GM19463 (cell line): Measurements from ENCODE around the gene METRNL.
"Not testable (repeated sequence)": the region's sequence is repeated elsewhere in the genome, so short reads cannot be mapped to it uniquely, and the experiment has no call there.

Experiments
- ATAC-seq: cut with Tn5 transposase; IDR thresholded peaks from one replicate; pipeline ENCODE4 v1.9.1; 2021; ENCODE audit warnings: mild to moderate bottlenecking, moderate library complexity; ENCODE audit not compliant: unreplicated experiment

Gene METRNL

GRCh38 chr17:83133302-83134121 lies 54.1 kb downstream of the METRNL start:
- ATAC-seq, result no peak

DNA sequence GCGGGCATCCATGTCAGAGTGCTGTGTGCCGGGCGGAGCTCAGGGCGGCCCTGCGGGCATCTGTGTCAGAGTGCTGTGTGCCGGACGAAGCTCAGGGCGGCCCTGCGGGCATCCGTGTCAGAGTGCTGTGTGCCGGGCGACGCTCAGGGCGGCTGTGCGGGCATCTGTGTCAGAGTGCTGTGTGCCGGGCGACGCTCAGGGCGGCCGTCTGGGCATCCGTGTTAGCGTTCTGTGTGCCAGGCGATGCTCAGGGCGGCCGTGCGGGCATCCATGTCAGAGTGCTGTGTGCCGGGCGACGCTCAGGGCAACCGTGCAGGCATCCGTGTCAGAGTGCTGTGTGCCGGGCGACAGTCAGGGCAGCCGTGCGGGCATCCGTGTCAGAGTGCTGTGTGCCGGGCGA lies 55.0 kb downstream of the METRNL start:
- ATAC-seq, result not testable (repeated sequence)

- no peak for ATAC-seq
Observed at GRCh38 chr17:83135692-83136091, 56.3 kb downstream of the METRNL start.

DNA sequence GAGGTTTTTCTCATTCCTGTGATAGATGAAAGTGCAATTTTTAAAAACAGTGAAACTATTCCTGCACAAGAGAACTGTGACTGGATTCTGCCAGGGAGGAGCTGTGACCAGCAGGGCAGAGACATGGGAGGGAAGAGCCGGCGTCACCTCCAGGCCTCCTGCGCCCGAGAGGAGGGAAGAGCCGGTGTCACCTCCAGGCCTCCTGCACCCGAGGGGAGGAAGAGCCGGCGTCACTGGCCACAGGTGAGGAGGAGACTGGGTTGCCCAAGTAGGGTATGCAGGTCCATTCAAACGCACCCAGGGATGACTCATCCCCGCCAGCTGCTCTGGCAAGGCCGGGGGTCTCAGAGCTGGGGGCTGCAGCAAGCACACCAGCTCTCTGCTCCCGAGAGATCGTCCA lies 56.7 kb downstream of the METRNL start:
- ATAC-seq, result no peak

GRCh38 chr17:83136931-83137330 lies 57.5 kb downstream of the METRNL start:
- no peak for ATAC-seq

- ATAC-seq, result no peak
Observed at GRCh38 chr17:83137523-83137922, 58.1 kb downstream of the METRNL start.

DNA sequence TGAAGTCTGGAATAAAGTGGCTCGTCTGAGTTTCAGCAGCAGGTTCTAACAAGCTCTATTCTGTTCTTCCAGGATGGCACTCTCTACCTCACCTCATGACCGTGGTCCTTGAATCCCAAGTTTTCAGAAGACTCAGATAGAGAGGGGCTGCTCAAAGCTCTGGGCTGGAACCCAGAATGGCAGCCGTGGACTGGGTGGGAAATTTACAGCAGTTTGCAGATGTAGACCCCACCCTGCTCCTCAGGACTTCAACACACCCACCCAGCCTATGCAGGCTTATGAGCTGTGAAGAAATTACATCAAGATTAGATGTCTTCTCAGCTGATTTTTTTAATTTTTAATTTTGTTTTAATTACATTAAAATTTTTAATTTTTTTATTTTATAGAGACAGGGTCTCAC lies 59.4 kb downstream of the METRNL start:
- ATAC-seq, result no peak

- ATAC-seq, result not testable (repeated sequence)
Observed at GRCh38 chr17:83139541-83140248, 60.3 kb downstream of the METRNL start.

DNA sequence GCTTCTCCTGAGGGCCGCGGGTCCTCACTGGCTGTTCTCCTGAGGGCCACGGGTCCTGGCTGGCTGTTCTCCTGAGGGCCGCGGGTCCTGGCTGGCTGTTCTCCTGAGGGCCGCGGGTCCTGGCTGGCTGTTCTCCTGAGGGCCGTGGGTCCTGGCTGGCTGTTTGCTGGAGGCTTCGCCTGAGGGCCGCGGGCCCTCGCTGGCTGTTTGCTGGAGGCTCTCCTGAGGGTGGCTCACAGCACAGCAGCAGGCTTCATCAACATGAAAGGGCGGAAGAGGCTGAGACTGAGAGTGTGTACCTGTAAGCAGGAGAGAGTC lies 60.8 kb downstream of the METRNL start:
- not testable (repeated sequence) for ATAC-seq

DNA sequence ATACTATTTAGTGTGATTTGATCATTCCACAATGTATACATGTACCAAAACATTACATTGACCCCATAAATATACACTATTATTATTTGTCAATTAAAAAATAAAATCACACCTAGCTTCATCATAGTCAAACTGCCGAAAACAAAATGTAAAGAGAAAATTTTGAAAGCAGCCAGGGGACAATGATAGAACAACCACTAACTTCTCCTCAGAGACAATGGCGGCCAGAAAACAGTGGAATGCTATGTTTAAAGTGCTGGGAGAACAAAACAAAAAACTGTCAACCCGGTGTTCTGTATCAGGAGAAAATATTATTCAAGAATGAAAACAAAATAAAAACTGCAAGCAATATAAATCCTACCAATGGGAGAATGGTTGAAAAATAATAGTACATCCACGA lies 63.2 kb downstream of the METRNL start:
- ATAC-seq, result no peak

DNA sequence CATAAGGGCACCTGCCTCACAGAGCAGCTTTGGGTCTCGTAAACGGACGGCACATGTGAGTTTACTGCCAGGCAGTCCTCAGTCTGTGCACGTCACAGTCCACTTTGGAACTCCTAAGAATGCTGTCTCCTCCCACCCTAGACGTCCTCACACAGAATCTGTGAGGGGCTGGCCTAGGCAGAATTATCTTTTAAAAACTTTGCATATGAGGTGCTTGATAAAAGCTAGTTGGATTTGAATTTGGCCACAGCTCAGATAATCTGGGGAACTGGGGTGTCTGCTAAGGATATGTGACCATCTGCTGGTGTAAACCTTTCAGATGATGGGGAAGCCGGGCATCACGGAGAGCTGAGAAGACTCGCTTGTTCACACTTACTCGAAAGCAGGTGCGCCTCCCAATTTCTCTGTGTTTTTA lies 64.4 kb downstream of the METRNL start:
- no peak for ATAC-seq
